ENCODE data around the gene YPEL2.

YPEL2 gene

DNA sequence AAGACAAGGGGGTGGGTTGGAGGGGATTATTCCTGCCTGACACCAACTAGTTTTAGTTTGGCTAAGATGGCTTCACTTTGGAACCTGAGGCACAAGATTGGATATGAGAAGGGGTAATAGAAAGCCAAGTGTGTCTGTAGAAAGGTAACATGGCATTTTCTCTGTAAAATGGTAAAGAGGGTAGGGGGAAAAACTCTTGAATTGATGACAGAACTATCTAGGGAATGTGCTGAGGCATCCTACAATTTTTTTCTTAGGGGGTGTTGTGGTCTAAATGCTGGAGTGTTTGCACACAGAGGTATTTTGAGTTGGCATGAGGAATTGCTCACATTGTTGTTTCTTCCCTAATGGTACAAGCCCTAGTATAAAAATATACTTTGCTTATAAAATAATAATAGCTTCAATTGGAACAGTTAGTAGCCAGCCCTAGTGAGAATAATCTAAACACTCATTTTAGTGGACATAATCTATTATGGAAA lies 25.8 kb downstream of the YPEL2 start:
- no peak for DNase-seq (ENCODE audit: low spot score)

DNA sequence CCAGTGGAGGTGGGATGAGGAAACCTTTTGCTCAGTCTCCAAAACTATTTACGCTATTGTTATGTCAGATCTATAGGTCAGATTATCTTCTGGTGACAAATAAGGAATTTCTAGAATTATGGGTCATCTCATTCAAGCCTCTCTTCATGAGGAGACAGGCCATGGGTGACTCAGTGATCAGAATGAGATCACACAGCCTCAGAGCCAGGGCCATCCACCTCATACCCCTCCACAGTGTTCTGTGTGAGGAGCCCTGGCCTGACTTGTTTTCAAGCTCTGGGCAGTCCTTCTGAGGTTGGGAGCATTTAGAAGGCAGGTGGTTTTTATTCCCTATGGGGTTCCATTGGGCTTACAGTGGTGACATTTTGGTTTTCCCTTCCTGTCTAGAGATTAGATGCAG lies 26.5 kb downstream of the YPEL2 start:
- no peak for DNase-seq (ENCODE audit: low spot score)

DNA sequence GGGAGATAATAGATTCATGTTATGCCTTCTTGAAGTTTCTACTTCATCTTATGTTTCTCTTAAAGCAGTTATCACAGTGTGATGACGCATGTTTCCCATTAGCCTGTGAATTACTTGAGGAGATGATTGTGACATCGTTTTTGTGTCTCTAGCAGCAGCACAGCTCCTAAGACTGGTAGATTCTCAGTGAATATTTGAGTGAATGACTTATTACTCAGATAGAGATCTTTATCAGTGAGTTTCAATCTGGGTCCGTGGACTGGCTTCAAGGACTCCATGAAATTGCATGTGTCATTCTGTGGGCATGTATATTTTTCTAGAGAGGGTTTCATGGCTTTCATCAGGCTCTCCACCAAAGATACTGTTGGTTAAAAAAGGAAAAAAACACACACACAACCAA lies 29.9 kb downstream of the YPEL2 start:
- no peak for DNase-seq (ENCODE audit: low spot score)

DNA sequence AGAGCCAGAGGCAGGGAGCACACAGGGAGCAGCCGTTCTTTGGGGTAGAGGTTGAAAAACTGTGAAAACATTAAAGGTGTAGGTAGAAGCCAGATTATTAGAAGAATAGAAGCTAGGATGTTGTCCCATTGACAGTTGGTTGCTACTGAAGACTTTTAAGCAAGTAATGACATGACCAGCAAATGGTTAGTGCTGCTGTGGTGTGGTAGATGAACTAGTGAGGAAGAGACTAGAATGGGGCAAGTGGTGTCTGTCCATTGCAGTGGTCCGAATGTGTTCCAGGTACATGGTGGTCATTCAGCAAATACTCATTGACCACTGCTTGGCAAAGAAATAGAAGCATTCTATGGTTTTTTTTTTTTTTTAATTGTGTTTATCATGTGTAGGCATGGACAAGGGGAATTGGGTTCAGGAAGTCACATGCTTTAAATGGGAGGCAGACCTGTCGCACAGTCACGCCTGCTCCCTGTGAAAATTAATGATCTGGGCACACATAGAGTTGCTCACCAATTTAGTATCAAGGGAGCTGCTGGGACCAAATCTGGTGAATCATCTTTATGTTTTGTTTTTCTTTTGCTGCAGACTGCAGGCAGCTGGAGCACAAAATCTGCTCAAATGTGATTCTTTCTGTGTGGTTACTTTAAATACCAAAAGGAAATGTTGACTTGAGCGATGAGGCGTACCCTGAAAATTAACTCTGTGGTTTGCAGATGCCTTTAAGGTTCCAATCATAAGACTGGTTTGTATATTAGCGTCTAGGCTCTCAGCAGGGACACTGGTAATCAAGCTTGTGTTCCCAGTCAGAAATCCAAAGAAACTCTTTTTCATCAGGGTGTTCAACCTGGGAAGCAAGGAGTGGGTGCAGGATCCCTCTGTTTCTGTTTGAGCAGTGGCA lies 30.7 kb downstream of the YPEL2 start:
- DNase-seq (ENCODE audit: low spot score) = no peak

GRCh38 chr17:59362811-59363205 lies 31.4 kb downstream of the YPEL2 start:
- no peak for DNase-seq (ENCODE audit: low spot score)

- no peak for DNase-seq (ENCODE audit: low spot score)
These were observed 34.0 kb downstream of the YPEL2 start for GRCh38 chr17:59365383-59365981.

- DNase-seq (ENCODE audit: low spot score) = no peak
These were observed 34.7 kb downstream of the YPEL2 start for GRCh38 chr17:59366040-59366757.

DNA sequence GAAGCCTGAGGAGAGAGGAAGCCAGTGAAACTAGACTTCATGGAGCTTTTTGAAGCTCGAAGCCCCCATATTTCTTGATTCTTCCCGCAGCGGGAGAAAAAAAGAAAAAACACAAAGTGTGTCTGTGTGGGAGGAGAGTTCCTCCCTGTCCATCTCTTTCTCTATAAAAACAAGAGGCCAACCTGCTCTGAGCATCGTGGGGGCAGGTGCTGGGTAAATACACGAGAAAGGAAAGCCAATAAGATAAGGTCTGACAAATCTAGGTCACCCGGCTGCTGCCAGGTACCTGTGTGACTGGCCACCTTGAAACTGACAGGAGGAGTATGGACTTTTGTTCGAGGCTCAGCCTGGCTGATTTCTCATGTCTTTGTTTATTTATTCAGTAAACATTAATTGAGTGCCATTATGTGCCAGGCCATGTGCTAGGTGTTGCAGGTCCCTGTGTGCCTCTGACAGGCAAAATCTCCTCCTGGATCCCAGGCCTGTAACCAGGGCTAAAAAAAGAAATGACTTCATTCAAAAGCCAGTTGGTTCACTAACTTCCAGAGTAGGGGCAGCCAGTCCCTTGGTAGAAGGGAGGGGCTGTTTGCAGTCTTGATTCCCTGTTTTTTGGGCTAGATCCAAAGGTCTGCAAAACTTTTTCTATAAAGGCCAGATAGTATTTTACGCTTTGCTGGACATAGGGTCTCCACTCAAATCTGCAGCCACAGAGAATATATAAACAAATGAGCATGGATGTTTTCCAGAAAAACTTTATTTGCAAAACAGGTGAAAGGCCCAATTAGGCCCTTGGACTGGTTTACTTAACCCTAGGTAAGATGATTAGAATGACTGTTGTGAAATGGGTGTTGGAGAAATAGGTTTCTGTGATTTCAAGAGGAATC lies 35.6 kb downstream of the YPEL2 start:
- no peak for DNase-seq (ENCODE audit: low spot score)

- no peak for DNase-seq (ENCODE audit: low spot score)
These were observed 36.2 kb downstream of the YPEL2 start for GRCh38 chr17:59367657-59368045.

DNA sequence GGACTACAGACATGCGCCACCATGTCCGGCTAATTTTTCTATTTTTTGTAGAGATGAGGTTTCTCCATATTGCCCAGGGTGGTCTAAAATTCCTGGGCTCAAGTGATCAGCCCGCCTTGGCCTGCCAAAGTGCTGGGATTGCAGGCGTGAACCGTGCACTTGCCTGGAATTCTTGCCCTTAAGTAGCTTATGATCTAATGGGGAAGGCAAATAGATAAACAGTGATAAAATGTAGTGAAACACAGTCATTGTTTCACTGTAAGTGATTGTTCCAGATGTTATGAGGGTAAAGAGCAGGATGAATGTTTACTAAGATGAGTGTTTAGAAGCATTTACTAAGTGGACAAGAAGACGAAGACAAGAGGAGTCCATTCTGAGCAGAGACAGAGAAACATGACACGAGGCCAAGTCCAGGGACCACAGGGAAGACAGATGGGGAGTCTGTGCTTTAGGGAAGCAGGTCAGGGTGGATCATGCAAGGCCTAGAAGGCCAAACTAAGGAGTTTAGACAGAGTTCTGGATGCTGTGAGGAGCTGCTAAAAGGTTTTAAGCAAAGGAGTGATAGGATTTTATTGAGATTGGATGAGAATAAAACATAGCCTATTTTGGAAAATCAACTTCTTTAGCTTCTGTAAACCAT lies 36.9 kb downstream of the YPEL2 start:
- no peak for DNase-seq (ENCODE audit: low spot score)

DNA sequence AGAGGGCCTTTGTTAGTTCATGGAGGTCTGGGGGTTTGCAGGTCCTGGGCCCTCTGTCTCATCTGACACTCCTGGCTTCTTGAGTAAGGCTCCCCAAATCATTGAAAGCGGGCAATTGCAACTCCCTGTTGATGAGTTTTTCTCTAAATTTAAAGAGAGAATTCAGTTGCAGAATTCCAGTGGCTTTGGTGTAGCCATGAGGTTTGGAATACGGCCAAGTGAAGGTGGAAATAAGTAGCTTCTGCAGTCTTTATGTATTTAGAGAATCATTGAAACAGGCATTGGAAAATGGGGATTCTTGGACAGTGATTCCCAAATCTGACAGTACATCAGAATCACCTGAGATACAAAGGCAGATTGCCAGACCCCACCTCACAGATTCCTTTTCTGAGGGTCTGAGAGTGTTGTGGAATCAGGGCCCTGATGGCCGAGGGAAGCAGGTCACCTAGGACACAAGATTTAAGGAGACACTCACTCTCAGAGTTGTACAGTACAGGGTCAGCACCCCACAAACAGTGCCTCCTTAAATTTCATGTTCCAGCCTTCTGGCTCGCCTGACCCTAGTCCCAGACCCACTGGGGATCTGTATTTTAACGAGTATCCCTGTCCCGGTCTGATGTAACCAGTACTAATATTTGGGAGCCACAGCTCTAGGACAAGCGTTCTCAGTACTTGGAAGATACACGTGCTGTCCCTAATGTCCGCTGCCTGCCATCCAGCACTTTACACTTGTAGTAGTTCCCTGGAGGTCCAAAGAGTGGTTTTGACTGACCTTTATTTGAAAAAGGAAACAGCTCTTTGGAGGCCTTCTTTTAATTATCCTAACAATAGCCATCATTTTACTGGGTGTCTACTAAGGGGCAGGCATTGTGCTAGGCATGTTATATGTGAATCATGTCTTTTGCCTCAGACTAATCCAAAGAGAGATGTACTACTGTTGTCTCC lies 37.8 kb downstream of the YPEL2 start:
- DNase-seq (ENCODE audit: low spot score) = no peak

GRCh38 chr17:59370593-59371299 lies 39.3 kb downstream of the YPEL2 start:
- DNase-seq (ENCODE audit: low spot score) = no peak

DNA sequence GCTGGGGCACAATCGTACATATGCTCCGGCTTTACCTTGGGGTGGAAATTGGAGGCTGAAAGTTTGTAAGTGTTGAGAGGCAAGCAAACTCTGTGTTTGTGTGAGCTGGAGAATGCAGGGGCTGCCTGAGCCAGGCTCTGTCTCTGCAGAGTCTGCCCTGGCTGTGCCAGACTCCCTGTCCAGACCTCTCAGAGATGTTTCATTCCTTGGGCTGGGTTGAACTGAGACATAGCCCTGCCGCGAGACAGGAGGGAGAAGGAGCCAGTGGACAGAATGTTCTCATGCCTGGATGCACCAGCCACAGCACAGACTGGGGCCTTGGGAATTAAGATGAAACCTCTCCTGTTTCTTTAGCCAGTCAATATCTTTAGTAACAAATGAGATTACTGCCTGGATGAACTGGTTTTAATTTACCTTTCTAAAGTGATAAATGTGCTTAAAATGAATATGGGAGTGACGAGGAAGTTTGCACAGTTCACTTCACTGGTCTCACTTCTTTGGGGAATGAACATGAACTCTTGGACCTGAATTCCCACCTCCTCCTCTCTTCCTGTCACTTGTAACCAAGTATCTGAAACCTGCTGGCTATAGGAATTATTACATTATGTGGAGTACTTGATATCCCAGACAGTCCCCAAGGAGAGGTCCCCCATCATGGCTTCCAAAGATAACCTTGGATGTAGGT lies 40.1 kb downstream of the YPEL2 start:
- no peak for DNase-seq (ENCODE audit: low spot score)

DNA sequence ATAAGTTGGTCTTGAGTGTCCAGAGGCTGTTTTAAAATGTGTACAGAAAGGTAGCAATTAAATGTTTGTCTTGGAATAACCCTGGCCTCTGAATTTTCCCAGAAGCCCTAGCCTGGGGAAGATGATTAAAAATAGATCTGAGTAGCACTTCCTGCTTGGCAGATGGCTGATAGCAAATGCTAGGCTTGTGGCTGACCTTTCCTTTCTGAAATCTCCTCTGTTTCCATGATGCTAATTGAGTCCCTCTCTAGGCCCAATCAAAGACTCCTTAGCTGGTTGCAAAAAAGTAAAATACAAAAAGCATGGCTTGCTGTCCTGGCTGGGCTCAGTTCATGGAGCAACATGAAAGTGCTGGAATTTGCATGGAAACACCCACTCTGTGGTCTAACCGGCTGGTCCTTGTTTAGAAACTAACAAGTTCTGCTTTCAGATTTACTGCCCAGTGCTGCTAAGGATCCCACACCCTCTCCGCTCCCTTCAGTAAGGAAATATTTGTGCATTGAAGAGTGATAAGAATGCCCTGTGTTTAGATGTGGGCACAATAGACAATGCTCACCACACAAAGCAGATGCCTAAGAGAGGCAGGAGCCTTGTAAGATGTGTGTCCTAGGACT lies 40.8 kb downstream of the YPEL2 start:
- no peak for DNase-seq (ENCODE audit: low spot score)

- no peak for DNase-seq (ENCODE audit: low spot score)
These were observed 42.5 kb downstream of the YPEL2 start for GRCh38 chr17:59373882-59374495.

- DNase-seq (ENCODE audit: low spot score) = no peak
These were observed 43.2 kb downstream of the YPEL2 start for GRCh38 chr17:59374612-59375011.

DNA sequence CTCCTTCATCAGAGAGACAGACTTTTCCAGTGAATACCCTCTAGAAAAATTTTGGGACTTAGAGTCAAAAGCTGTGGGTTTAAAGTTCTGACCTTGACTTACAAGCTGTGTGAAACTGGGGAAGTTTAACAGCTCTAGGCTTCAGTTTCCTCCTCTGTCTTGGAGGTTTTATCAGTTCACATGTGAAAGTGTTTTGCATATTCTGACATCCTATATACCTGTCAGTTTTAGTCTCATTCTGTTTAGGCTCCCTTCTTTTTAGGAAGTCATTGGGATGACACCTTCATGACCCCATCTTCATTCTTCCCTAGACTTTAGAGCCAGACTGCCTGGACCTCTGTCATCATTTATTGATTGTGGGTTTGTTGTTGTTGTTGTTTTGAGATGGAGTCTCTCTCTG lies 44.4 kb downstream of the YPEL2 start:
- DNase-seq (ENCODE audit: low spot score) = no peak

DNA sequence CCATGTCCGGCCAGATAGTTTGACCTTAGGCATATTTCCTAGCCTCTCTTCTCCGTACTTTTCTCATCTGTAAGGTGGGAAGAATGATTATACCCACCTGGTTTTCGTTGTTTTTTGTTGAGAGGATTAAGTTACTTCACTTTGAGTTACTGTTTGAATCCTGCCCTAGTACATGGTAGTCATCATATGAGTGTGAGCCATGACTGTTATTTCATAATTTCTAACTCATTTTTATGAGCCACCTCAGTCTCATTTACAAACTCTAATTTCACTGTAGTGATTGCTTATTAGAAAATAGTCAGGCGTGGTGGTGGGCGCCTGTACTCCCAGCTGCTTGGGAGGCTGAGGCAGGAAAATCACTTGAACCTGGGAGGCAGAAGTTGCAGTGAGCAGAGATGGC lies 45.1 kb downstream of the YPEL2 start:
- DNase-seq (ENCODE audit: low spot score) = no peak
